Measurements from ENCODE around the gene ALDH3B2.
"Not testable (repeated sequence)": the region's sequence is repeated elsewhere in the genome, so short reads cannot be mapped to it uniquely, and the experiment has no call there.

Gene ALDH3B2, protein sequence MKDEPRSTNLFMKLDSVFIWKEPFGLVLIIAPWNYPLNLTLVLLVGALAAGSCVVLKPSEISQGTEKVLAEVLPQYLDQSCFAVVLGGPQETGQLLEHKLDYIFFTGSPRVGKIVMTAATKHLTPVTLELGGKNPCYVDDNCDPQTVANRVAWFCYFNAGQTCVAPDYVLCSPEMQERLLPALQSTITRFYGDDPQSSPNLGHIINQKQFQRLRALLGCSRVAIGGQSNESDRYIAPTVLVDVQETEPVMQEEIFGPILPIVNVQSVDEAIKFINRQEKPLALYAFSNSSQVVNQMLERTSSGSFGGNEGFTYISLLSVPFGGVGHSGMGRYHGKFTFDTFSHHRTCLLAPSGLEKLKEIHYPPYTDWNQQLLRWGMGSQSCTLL

DNA sequence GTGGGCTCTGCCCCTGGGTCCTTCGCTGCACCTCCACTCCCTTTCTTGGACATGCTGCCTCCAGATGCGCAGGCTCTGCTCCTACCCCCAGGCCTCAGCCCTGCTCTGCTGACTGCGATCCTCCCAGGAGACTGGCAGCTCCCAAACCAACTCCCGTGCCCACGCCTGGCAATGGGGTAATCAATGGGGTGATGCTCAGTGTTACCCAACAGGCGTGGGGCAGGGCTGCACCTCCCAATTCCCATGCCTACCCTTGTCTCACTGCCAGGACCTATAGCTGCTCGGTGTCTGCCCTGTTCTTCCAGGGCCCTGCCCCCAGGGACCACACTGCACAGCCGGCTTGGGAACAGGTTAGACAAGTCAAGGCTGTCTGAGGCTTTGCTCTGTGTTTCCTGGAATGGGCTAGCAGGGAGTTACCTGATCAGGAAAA, at the start of gene ALDH3B2:
ALDH3B2 (minus strand) TSS at position 182 of the 430 bp plus-strand sequence. CDS start 7,688 bp downstream, outside the sequence.
- DNase-seq: no peak

DNA sequence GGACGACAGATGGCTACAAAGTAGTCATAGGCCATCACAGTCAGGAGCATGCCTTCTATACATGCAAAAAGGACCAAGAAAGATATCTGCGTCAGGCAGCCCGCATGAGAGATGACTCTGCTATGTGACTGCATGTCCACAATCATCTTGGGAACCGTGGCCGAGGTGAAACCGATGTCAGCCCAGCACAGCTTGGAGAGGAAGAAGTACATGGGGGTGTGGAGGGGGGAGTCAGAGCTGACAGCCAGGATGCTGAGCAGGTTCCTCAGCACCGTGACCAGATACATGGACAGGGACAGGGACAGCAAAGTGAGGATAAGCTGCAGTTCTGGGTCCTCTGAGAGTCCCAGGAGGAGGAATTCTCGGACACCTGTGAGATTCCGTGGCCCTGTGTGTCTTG, 48.6 kb upstream of the ALDH3B2 start:
- not testable (repeated sequence) for DNase-seq

DNA sequence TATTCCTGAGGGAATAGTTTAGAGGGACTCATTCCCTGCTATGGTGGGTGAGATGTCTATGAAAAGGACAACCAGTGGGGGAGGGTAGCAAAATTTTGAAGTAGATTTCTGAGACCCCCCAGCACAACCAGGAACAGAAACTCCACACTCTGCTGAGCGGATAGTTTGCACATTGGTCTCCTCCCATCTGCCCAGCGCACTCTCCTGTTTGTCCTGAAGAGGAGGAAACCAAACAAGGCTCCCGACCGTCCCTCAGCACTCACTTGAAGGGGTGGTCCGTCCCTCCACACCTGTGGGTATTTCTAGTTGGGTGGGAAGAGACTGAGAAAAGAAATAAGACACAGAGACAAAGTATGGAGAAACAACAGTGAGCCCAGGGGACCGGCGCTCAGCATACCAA, 41.8 kb upstream of the ALDH3B2 start:
- DNase-seq: not testable (repeated sequence)

DNA sequence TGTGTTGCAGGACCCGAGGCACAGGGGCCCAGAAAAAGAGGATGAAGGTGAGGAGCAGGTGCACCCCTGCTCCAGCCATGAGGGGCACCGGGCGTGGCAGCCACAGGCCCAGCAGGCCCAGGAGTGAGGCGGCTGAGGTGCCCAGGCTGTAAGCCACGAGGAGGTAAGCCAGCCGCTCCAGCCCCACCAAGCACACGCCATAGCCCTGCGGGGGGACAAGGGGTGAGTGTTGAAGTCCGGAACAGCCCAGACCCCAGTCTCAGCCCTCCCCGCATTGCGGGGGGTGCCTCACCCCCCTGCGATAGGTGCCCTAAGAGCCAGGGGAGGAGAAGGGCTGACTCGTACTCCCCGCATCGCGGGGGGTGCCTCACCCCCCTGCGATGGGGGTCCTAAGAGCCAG, 41.4 kb upstream of the ALDH3B2 start:
- DNase-seq: not testable (repeated sequence)

DNA sequence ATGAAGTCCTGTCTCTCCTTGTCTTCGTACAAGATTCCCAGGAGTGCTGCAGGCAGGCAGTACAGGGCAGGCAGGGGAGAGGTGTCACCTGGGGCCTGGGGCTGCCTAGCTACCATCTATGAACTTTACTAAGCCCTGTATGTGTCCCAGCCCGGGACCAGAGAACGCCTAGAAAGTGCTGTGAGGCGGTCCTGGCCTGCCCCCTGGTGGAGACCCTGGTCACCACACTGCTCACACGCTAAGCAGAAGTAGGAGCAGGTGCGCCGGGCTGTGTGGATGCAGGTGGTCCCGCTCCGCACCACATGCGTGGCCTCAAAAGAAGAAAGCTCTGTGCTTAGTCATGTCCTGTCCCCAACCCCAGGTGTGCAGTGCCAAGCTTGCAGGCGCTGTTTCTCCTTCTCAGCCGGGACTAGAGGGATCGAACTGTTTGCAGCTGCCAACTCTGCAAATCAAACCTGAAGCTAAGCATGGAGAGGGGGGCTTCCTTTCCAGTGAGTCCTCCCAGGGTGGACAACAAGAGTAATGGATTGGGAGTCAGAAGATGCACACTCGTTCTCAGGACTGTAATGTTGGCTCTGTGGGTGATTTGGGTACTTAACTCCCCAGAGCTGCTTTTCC, 39.6 kb upstream of the ALDH3B2 start:
- DNase-seq: not testable (repeated sequence)

DNA sequence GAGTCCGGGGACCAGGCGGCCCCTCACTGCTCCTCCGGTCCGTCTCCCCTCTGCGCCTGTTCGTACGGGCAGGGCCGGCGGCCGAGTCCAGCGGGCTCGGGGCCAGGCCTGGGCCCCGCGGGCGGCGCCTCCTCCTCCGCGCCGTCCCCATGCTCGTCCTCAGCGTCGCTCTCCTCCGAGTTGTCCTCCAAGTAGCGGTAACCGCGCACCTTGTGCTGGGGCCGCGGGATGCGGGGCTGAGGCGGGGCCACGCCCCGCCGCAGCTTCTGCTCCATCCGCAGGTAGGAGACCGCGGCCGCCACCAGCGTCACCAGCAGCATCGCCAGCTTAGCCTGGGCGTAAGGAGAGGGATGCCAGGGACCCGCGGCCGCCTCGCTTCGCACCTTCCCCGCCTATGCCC, 37.3 kb upstream of the ALDH3B2 start:
- not testable (repeated sequence) for DNase-seq

DNA sequence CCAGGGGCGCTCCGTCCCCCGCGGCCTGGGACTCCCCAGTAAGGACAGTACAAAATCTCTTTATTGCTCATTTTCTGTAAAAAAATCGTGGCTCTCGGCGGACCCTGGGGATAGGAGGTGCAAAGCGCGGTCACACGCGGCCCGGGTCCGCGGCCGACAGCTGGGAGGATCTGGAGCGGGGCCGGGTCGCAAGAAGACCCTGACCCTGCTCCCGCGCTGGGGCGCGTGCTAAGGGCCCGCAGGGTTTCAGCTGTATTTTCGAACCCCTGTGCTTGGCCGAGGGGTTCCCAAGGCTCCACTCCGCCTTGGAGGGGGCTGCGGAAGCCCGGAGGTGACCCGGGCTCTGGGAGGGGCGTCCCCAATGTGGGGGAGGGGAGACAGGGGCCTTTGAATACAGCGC, 36.8 kb upstream of the ALDH3B2 start:
- DNase-seq: not testable (repeated sequence)

DNA sequence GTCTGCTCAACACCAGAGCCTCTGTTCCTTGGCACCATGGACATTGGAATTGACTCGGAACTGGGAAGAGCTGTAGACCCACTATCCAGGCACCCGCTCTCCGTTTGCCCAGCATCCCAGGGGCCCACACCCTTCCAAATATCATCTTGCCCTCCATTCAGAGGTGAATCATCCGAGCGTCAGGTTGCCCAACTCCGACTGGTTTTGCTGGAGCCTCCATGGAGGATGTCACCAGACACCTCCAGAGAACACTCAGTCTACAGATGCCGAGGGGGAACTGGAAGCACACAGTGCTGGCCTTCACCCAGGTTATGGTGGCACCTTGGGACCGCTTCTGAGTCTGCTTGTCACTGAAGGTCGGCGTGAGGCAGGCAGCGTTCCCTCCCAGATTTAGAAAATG, 35.4 kb upstream of the ALDH3B2 start:
- DNase-seq: not testable (repeated sequence)

DNA sequence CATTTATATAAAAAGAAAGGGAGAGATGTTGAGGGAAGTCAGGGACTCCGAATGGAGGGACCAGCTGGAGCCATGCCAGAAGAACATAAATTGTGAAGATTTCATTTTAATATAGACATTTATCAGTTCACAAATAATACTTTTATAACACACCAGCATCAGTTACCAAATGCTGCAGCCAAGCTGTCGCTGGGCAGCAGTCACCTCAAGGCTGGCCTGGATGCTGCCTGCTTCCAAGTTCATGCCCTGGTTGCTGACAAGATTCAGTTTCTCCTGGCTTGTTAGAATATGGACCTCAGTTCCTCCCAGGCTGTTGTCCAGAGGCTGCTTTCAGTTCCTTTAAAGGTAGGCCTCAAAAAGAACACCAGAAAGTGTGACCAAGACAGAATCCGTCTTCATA, 30.8 kb upstream of the ALDH3B2 start:
- no peak for DNase-seq

DNA sequence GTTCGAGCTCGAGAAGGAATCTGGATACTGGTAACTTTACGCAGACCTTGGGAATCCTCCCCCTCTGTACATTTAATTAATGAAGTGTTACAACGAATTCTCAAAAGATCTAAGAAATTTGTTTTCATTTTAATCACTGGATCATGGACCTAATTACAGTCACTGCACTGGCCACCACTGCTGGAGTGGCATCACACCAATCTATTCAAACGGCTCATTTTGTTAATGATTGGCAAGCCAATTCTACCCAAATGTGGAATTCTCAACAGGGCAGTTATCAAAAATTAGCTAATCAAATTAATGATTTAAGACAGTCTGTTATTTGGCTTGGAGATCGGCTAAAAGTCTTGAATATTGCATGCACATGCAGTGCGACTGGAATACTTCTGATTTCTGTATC, 30.1 kb upstream of the ALDH3B2 start:
- DNase-seq: no peak

DNA sequence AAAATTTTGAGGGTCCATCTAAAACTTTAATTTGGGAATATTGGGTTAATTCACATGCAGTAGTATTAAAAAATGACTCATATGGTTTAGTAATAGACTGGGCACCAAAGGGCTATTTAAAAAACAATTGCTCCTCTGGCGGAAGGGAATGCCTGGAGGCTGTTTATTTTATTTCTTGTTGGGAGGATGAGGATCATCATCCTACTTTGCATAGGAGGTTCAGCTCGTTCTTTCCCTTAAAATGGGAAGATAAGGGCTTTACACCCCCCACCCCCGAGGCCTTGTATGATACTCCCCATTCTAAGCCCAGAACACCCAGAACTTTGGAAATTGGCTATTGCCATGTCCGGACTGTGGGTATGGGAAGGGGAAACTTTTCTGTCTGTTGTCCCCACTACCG, 29.3 kb upstream of the ALDH3B2 start:
- DNase-seq: not testable (repeated sequence)

DNA sequence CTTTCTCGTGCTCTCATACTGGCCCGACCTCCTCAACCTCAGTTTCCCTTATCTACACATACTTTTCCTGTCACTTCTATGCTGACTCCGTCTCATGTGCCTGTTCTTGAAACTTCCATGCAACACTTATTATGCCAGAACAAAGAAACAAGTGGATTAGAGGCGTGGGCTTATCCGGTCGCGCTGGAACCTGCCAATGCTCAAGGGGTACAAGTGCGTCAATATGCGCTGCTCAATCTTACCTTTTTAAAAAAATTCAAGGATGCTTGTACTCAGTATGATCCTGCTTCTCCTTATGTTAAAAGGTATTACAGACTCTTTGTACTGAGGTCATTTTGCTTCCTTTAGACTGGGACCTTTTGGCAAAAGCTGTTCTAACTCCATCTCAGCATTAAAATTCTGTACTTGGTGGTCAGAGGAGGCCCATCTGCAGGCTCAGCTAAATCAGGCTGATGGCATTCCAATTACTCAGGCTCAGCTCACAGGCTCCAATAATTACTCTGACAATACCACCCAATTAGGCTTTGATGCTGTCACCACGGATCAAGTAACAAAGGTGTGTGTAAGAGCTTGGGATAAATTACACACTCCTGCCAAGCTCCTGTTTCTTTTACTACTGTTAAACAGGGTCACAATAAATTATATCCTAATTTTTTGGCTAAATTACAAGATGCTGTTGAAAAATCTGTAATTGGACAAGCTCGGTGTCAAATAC, 26.3 kb upstream of the ALDH3B2 start:
- DNase-seq: peak; percentile 60

DNA sequence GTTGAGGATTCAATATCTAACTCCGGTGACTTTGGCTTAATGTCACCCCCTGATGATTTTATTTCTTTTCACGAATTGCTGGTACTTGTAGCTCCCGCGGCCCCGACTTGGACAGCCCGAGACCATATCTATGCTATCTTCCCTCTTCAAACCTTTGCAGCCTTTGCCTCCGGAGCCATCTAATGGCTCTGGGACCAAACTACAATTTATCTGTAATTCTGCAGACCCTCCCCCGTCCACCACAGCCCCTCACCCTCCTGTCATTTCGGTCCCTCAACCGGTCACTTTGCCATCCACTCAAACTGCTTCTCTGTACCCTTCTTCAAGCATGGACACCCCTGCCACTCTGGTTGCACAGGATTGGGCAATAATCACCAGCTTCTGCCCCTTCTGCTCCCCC, 25.7 kb upstream of the ALDH3B2 start:
- no peak for DNase-seq

DNA sequence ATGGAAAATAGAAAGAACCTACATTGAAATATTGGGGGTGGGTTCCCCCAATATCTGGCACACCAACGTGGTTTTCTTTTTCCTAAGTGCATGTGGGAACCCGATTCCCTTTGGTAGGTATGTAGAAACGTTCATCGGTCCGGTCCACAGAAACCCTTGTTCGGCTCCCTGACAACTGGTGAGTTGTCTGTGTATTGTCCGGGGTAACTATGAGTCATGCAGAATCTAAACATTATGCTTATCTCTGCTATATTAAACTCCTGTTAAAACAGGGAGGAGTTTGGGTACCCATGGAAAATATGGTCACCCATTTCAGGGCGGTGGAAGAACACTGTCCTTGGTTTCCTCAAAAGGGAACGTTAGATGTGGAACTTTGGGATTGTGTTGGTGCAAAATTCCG, 25.1 kb upstream of the ALDH3B2 start:
- no peak for DNase-seq

DNA sequence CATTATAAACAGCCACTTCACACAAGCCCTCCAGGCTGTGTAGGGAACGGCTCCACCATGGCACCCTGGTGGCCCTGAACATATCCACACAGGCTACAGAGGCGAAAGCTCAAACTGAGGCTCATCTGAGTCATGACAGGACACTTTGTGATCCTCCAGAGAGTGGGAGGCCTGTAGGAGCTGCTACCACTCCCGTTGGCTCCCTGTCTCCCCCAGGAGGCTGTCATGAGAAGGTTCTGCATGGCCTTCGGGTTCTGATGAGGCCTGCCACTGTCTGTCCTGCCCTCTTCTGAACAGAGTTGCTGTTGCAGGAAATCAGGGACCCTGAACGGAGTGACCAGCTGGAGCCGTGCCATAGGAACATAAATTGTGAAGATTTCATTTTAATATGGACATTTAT, 23.8 kb upstream of the ALDH3B2 start:
- no peak for DNase-seq

DNA sequence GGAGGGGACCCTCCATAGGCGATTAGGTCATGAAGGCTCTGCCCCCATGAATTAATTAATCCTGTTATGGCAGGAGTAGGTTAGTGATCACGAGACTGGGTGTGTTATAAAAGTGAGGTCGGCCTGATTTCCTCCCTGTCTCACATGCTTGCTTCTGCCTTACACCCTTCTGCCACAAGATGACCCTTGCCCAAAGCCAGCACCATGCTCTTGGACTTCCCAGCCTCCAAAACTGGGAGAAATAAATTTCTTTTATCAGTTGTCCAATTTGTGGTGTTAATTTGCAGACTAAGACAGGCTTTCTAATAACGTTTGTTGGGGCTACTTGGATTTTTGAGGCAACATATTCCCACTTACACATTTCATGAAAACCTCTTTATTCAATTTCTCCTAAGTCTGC, 23.4 kb upstream of the ALDH3B2 start:
- DNase-seq: no peak

DNA sequence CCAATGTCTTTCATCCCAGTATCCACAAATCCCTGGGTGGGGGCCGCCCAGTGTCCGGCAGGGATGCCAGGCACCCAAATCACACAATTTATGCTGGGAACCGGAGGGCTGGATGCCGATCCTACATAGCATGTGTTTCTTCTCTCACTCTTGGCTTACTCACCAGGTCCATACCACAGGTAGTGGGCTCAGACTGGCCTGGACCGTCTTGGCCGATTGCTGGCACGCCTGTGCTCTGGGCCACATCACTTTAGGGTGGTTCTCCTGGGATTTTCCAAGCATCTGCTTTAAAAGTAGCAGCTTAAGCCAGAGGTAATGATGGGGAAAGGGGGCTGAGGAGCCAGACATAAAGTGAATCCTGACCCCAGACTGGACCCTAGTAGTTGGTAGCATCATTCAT, 22.6 kb upstream of the ALDH3B2 start:
- no peak for DNase-seq

DNA sequence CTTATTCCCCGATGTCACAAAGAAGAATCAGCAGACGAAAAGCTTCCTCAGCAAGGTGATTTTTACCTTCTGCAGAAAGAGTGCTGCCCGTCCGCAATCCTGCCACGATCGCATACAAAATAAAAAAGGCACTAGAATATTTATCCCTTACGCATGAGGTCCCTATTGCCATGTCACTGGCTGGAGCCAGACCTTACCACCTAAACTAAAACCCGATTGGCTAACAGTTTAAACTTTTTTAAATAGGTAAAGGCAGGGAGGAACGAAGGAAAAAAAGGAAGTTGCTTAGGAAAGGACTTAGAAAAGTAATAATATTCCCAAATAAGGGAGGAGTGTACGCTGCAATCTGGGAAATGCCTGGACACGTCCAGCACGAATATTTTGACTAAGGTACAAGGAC, 21.2 kb upstream of the ALDH3B2 start:
- DNase-seq: no peak

DNA sequence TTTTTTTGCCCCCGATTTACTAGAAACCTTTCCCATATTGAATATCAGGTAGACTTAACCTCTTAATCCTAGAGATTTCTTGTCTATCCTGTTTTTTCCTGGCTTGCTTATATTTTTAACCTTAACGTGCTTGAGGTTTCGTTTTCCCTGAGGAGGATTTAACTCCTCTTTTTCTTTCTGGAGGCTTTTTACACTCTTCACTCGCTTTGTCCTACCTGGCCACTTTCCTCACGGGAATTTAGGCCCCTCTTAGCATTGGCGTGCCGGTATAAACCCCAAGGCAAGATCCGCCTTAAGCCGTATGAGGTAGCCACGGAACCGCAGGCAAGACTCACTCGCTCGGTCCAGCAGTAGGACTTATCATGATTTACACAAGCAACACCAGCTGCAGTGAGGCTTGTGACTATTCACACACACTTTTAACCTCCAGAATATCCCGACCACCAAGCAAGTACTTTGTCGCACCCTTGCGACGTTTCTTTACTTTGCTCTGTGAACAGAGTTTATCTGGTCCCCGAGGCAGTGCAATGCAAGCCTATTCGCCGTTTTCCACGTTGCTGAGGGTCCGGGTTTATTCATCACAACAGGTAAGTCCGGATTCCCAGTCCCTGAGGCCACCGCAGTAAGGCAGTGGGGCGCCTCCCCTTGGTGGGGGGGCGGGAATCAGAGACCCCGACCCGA, 20.6 kb upstream of the ALDH3B2 start:
- DNase-seq: no peak

DNA sequence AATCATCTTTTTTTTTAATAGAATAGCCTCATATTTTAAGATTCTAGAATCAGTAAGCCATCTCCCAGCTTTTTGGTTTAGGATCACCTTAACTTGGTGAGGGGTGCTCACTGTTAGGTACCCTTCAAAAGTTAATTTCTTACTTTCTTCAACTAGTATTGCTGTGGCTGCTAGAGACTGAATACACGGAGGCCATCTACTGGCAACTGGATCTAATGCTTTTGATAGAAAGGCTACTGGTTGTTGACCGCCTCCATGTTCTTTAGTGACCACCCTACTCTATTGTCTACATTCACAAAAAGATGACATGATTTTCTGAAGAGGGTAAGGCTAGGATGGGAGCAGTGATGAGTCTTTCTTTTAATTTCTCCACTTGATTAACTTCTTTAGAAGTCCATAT, 16.7 kb upstream of the ALDH3B2 start:
- no peak for DNase-seq

DNA sequence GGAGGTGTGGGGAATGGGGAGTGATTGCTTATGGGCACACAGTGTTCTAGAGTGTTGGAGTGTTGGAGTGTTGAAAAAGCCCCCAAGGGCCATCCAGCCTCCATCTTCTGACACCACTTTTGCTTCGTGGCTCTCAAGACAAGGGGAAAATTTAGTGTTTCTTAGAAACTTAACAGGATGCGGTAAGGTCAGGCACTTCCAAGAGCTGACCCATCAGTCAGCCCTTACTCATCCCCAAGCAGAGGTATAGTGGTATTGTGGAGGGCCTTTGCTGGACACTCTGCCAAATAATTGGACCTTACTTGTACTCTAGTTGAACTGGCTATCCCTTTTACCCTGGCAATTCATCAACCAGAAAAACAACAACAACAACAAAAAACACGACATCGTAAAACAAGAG, 14.8 kb upstream of the ALDH3B2 start:
- no peak for DNase-seq

DNA sequence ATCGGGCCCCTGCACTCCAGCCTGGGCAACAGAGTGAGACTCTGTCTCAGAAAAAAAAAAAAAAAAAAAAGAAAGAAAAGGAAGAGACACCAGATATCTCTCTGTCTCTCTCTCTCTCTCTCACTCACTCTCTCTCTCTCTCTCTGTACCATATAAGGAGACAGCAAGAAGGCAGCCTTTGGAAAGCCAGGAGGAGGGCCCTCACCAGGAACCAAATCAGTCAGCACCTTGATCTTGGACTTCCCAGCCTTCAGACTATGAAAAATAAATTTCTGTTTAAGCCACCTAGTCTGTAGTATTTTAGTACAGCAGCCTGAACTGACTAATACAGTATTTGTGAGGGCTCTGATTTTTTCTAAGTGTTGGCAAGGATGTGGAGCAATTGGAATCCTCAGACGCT, 13.6 kb upstream of the ALDH3B2 start:
- no peak for DNase-seq

DNA sequence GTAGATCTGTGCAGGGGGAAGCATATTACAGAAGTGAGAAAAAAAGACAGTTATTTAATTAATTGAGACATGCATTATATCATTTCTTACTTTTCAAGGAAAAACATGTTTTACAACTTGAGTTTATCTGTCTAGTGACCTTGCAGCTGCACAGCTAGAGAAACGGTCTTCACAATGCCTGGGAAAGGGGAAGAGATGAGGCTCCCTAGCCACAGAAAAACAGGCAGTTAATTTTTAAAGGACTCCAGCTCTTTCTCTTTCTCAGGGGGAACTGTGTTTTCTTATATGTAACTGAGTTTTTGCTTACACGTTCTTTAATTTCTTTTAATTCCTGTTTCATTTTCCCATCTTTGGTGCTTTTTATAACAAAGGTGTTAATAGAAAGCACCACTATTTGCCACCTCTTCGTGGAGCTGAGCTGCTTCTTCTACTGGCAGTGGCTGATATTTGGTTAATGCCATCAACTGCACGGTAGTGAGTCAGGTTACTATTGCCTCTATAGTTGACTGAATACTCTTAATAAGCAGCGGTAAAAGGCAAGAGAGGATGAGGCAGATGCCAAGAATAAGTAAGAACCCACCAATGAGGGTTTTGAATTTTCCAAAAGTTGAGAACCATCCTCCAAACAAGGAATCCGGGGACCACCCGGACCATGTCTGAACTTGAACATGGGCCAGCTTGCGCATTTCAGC, 11.4 kb upstream of the ALDH3B2 start:
- not testable (repeated sequence) for DNase-seq

Data from NCI-H748 treated with DMSO at 0.1 percent for 48 hours (cell line).